HuH-7.5 (cell line): ENCODE measurements around the gene TNS3.

Experiments
- DNase-seq: peaks from one replicate; pipeline ENCODE4 v3.0.0; 2011; ENCODE audit warnings: low spot score

Gene TNS3

DNA sequence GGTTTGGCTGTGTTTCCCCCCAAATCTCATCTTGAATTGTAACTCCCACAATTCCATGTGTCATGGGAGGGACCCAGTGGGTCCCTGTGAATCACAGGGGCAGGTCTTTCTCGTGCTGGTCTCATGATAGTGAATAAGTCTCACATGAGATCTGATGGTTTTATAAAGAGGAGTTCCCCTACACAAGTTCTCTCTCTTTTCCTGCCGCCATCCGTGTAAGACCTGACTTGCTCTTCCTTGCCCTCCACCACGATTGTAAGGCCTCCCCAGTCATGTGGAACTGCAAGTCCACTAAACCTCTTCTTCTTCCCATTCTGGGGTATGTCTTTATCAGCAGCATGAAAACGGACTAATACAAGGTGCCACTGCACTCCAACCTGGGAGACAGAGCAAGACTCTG is 329.2 kb downstream of the TNS3 start:
- no peak for DNase-seq

DNA sequence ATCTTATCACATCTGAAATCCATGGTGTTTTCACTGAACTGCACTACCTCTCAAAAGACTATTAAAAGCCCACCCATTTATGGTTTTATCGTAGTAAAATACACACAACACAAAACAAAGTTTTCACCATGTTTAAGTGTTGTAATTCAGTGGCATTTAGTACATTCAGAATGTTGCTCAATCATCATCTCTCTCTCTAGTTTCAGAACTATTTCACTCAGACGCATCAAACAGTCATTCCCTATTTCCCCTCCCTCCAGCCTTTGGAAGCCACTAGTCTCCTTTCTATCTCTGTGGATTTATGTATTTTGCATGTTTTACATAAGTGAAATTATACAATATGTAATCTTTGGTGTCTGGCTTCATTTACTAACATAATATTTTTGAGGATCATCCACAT is 332.6 kb downstream of the TNS3 start:
- DNase-seq, result no peak

DNA sequence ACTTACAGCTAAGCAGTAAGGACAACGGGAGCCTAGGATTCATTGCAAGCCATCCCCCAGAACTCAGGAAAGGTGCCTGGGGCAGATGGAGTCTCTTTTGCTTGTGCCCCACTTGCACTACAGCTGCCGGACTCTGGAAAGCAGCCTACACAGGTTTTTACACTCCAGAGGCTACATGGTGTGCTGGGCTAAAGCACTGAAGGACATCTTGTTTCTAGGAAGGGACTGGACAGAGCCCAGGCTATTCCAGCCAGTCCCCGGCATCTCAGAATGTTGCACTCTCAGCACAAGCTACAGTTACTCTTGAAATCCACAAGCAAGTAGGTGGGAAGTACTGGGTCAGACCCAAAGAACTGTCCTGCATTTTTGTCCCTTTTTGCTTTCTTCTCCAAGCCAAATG is 333.1 kb downstream of the TNS3 start:
- no peak for DNase-seq

DNA sequence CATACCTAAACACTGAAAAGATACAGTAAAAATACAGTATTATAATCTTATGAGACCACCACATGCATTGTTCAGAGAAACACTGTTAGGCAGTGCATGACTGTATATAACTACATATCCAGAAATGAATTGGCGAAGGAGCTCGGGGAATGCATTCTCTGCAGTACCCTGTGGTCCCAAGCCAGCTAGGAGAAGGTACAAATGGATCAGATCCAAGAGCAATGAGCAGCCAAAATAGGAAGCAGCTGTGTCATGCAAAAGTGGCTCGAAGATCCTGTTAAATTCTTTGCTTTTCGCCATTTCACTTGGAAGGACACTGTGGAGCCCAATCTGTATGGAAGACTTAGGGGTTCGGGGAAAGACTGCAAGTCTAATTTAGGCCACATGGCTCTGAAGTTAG is 334.8 kb downstream of the TNS3 start:
- DNase-seq, result no peak

DNA sequence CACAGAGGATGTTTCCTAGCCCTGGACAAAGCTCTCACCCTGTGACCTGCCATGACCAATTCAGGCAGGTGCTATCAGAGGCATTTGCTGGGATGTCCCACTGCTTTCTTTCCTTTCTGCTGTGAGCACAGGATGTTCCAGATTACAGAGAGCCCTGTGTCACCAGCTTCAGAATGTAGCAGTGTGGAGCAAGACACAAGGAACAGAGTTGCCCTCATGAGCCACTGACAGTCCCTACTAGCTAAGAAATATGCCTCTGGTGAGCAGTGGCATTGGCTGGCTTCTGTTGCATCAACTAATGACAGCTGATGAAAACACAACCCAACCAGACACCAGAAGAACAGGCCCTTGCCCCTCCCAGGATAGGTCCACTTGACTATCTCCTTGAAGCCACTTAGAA is 337.2 kb downstream of the TNS3 start:
- no peak for DNase-seq

DNA sequence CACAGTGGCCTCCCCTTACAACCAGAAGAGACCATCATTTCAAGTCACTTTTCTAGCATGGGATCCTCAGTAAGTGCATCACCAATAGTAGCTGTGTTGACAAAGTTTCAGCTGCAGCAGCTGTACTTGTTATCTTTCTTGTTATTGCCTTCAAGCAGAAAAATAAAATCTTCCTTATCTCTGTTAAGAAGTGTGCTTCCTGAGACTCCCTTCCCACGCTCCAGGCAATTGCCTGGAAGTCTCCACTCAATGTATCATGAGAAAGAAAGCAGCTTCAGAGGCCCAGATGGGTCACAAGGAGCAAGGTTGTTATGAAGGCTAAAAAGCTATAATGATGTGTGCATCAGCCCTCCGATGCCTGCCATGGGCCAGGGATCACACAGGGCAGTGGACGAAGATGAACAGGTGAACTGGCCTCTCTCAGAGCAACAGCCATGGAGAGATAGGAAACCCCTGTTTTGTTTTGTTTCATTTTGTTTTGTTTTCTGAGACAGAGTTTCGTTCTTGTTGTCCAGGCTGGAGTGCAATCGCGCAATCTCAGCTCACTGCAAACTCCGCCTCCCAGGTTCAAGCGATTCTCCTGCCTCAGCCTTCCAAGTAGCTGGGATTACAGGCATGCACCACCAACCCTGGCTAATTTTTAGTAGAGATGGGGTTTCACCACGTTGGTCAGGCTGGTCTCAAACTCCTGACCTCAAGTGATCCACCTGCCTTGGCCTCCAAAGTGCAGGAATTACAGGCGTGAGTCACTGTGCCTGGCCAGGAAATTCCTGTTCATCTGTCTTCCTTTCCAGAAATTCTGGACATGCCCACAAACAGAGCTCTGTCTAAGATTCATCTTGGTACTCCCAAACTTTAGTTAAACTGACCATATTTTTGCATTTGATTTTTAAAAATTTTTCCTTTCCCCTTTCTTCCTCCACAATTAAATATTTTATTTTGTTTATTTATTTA is 340.5 kb downstream of the TNS3 start:
- DNase-seq, result no peak

DNA sequence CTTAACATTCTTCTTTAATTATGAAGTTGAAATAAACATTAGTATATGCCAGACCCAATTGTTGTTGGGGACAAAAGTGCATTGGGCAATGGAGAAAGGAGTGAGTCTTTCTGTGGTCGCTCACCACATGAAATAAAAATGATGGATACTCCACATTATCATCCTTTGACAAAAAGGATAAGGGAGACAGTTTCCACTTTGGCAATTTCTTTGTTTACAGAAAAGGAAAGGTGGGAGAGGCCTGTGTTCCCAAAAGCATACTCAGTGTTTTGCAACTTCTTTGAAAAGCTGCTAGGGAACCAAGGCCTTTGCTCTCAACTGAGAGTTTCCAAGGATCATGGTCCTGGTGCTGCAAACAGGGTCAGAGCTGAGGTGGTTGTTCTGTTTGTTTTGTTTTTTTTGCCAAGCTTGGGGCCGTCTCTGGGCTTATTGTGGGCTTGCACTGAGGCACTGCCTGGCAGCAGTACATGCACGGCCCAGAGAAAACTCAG is 341.9 kb downstream of the TNS3 start:
- DNase-seq, result no peak

DNA sequence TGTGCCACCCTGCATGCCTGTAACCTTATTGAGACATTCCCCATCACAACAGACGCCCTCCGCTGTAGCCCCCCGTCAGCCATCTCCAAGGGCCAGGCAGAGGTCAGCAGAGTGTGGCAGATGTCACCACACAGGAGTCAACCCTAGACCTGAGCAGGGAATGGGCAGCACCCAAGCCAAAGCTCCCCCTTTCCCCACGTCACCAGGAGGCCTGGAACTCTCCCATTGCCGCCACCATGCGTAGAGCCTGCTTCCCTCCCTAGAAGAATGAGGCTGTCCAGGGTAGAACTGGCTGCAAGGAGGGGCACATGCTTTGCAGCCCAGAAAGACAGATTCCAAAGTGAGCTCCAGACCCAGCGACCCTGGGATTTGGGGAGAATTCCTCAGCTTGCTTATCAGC is 342.9 kb downstream of the TNS3 start:
- DNase-seq, result no peak

DNA sequence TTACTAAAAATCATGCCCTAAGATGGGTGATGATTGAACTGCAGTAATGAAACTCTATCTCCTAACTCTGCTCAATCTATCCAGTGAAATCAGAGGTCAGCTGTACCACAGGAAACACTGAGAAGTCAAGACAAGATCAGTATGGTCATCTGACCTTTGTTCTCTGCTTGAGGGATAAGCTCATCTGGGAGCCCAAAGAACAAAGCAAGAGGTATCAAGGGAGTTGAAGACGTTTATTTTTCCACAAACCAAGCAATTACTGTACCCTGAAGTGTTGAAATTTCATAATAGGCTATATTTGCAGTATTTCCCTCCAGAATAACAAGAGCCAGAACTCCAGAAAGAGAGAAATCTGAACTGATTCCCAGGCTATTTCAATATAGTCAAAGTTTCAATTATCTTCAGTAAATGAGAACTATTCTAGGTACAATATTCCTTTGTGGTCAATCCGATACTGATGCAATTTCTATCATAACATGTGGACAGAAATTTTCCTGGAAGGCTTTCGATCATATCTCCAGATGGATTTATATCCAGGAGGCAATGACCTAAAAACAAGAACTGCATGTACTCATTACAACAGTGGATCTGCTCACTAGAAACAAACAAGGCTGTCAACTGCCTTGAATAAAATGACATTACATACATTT is 345.3 kb downstream of the TNS3 start:
- DNase-seq, result no peak

DNA sequence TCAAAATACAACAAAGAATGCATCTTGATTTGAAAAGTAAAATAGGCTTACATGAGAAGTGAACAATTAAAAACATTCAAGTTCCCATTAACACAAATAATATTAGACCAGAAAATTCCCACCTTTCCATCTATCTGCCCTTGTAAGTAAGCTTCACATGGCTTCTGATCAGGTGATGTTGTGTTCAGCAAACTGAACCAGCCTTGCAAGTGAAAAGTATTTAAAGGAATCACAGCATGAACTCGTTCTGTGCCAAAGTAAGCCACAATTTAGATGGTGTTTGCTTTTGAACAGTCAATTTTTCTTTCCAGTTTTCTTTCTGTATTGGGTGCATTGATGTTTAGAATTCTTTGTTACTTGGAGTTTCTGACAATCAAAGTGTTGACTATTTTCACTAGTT is 347.9 kb downstream of the TNS3 start:
- no peak for DNase-seq

DNA sequence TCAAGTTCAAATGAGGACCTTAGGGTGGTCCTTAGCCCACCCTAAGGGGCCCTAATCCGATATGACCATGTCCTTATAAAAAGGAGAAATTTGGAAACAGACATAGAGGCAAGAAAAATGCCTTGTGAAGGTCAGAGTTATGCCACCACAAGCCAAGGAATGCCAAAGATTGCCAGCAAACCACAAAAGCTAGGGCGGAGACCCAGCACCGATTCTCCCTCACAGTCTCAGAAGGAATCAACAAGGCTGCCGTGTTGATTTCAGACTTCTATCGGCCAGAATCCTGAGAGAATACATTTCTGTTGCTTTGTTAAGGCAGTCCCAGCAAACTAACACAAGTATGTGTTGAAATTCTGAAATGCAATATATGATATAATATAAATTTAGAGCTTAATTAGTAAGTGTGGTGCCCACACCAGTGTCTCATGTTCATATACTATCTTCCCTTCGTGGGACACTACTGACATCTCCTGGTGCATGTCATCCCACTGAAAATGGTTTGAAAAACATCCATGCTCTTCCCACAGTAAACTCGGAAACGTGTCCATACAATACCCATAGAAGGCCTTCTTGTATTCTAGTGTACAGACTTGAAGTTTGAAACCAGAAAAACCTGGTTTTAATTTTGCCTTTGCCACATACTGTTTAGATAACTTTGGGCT is 349.0 kb downstream of the TNS3 start:
- DNase-seq, result no peak

DNA sequence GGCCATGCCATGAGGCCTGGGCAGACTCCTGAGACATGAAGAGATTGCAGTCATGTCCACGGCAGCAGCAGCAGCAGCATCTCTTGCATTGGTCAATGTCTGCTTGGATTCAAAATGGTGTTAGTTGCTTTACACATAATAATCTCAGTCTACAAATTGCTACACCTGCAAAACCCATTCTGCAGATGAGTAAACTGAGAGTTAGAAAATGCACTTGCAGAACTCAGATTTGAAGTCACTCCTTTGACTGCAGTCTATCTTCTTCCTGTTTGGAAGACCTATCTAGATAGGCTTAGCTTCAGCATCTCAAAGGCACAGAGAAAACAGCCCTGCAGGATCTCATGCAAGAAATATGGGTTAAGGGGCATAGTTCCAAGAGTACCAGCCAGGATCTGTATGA is 350.3 kb downstream of the TNS3 start:
- no peak for DNase-seq

DNA sequence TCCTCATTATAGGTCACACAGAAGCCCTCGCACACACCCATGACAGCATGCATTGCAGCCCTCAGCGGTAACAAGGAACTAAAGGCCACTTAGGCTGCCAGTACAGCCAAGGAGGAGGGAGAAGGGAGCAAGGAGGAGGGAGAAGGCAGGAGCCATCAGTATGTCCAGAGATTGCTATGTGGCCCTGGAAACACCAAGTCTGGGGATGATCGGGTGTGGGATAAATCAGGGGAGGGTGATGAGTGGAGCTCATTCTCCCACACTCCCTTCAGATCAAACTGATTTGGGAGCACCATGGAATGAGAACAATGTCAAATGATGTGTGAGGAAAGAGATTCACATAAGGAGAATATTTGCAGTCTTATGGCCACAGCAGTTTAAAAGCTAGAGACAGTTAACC is 350.9 kb downstream of the TNS3 start:
- DNase-seq, result no peak

DNA sequence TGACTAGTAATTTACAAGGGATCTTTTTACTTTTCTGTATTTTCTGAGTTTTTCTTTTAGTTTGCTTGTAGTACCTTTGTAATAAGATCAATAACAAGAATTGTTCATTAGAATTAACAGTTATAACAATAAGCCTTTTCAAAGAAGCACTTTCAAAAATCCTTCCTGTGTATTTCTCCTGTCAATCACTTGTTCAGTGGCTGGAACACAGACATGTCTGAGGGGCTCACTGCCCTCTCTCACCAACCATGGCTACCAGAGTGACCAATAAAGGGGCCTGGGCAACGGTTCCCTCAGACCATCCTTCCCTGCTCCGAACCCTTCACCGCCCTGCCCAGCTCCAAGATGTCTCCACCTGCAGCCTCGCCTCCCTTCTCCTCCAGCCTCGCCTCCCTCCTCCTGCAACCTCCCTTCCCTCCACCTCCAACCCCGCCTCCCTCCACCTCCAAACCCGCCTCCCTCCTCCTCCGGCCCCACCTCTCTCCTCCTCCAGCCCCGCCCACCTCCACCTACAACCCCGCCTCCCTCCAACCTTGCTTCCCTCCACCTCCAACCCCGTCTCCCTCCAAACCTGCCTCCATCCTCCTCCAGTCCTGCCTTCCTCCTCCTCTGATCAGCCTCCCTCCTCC is 353.4 kb downstream of the TNS3 start:
- no peak for DNase-seq

DNA sequence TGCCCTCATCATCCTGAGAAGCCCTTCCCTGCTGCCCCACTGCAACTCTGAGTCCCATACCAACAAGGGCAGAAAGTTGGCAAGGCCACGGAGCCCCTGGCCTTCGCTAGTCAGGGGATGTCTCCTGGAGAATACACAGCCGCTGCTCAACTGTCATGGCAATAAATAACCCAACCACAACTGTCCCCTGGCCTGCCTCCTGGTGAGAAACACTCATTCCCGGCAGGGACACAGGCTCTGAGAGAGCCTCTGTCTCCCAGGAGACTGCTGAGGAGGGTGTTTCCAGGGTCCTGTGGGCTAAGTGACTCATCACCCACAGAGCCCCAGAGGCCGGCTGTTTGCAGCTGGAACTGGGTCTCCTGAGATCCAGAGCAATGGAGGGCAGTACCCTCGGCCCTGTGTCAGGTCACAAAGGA is 354.1 kb downstream of the TNS3 start:
- DNase-seq, result no peak

DNA sequence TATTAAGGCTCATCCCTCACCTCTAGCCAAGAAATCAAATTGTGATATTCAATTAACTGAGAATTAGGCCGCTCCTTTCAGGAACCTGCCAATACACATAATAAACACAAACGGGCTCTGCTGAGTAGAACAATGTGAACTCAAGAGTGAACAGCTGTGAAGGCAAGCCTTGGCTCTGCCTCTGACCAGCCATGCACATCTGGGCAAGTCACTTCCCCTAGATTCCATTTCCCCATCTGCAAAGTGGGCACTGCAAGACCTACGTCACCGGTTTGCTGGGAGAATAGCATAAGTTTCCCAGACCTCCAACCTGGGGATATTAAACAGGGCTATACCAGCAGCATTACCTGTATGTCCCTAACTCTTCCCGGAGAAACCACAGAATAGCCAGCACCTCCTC is 355.2 kb downstream of the TNS3 start:
- DNase-seq, result no peak

DNA sequence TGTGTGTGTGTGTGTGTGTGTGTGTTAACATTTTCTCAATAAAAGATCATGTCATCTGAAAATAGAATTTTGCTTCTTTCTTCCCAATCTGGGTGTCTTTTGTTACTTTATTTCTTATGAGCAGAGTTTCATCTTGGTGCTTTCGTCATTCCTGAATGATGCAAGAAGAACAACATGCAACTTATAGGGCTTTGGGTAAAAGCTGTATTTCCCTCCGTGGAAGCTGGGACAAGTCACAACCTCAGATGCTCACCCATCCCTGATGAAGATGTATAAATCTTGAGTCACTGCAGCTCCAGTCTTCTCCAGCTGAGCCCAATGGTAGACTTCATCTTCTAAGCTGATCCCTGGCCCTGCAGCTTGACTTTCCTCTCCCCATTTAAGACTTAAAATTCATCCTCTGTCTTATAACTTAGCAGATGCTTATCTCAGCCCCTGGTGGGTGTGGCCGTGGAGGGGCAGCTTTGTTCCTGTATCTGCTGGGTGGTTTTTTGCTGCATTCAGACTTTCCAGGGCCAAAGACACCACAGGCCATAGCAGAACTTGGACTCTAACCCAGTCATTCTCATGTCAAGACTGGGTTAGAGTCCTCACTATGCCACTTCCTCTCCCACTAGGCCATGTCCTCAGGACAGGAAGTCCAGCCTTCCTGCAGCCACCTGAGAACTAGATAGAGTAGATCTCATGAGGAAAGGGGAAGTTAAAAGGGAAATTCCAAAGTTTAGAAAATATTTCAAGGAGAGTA is 356.4 kb downstream of the TNS3 start:
- no peak for DNase-seq
